Upper lobe of left lung (tissue), 4 donors: Measurements from ENCODE around the gene PDE7B.

Experiments
- CTCF ChIP-seq, 6 experiments: fragments of 450-650 bp in 4 of 6; fragments of 200-600 bp in 2 of 6; sonication (generic) in 2 of 6; IDR thresholded peaks; one replicate each; pipeline ENCODE4 v1.5.1; 2016 to 2019; ENCODE audit warnings: antibody characterized with exemption in 6 of 6
- POLR2A ChIP-seq, 4 donors: fragments of 450-650 bp; IDR thresholded peaks; one replicate each; pipeline ENCODE4 v1.5.1; 2016 to 2017; ENCODE audit warnings: antibody characterized with exemption in 4 of 4, mild to moderate bottlenecking in 2 of 4

GRCh38 chr6:135972586-135972985, 121.1 kb downstream of the PDE7B start:
- TF ChIP-seq POLR2A (IDR thresholded peaks at IDR 0.05) (no peak), CTCF (IDR thresholded peaks at IDR 0.05) (no peak)
